ENCODE data around the gene RAD51B.

DNA sequence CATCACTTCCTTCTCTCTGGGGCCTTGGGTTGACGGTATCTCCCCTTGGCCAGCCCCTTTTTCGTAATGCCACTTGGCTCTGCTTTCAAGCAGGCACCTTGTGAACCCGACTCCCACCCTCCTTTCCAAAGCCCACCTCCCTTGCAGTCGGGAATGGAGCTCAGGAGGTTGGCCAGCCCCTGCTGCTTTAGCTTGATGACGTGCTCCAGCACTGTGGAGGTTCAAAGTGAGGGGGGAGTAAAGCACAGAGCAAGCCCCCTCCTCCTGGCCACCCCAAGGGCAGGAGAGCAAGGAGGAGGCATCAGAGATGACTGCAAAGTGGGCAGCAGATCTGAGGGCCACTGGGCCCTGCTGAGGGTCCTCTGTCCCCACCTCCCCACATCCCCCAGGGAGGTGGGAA is 869.9 kb downstream of the RAD51B start:
- no peak for TF ChIP-seq POLR2A (IDR thresholded peaks at IDR 0.05)
- TF ChIP-seq, protein P1, sequence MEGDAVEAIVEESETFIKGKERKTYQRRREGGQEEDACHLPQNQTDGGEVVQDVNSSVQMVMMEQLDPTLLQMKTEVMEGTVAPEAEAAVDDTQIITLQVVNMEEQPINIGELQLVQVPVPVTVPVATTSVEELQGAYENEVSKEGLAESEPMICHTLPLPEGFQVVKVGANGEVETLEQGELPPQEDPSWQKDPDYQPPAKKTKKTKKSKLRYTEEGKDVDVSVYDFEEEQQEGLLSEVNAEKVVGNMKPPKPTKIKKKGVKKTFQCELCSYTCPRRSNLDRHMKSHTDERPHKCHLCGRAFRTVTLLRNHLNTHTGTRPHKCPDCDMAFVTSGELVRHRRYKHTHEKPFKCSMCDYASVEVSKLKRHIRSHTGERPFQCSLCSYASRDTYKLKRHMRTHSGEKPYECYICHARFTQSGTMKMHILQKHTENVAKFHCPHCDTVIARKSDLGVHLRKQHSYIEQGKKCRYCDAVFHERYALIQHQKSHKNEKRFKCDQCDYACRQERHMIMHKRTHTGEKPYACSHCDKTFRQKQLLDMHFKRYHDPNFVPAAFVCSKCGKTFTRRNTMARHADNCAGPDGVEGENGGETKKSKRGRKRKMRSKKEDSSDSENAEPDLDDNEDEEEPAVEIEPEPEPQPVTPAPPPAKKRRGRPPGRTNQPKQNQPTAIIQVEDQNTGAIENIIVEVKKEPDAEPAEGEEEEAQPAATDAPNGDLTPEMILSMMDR (IDR thresholded peaks at IDR 0.05), result no peak
